ENCODE data around the gene CDH15. TPM values are rescaled to one million over a fixed set of nuclear protein-coding genes. Genes with fewer than 3 reads are reported as not detected.

CDH15 gene
- total and polyA plus RNA-seq, 9 of the 15 experiments (the other 6 are each of a cell fraction or from before 2014, with no cell fraction given): 0.07 to 0.18 TPM; not detected in 7

- TF ChIP-seq, protein P1, sequence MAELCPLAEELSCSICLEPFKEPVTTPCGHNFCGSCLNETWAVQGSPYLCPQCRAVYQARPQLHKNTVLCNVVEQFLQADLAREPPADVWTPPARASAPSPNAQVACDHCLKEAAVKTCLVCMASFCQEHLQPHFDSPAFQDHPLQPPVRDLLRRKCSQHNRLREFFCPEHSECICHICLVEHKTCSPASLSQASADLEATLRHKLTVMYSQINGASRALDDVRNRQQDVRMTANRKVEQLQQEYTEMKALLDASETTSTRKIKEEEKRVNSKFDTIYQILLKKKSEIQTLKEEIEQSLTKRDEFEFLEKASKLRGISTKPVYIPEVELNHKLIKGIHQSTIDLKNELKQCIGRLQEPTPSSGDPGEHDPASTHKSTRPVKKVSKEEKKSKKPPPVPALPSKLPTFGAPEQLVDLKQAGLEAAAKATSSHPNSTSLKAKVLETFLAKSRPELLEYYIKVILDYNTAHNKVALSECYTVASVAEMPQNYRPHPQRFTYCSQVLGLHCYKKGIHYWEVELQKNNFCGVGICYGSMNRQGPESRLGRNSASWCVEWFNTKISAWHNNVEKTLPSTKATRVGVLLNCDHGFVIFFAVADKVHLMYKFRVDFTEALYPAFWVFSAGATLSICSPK (IDR thresholded peaks at IDR 0.05; ENCODE audit: borderline replicate concordance): no peak
- no peak for TF ChIP-seq E4F1 (CRISPR knock-in tag; IDR thresholded peaks at IDR 0.05; ENCODE audit: borderline replicate concordance)
- TF ChIP-seq TCF3 (CRISPR knock-in tag; IDR thresholded peaks at IDR 0.05): peak; percentile 90
- TF ChIP-seq SETDB1 (IDR thresholded peaks at IDR 0.05; ENCODE audit: low read length): no peak
- no peak for TF ChIP-seq ELF4 (CRISPR knock-in tag; IDR thresholded peaks at IDR 0.05)
- no peak for TF ChIP-seq RBM25 (IDR thresholded peaks at IDR 0.05; ENCODE audit: low read depth, low read length, severe bottlenecking)
- TF ChIP-seq SREBF1 (IDR thresholded peaks at IDR 0.05; ENCODE audit: borderline replicate concordance, low read depth, low read length): no peak
- TF ChIP-seq, protein P2, sequence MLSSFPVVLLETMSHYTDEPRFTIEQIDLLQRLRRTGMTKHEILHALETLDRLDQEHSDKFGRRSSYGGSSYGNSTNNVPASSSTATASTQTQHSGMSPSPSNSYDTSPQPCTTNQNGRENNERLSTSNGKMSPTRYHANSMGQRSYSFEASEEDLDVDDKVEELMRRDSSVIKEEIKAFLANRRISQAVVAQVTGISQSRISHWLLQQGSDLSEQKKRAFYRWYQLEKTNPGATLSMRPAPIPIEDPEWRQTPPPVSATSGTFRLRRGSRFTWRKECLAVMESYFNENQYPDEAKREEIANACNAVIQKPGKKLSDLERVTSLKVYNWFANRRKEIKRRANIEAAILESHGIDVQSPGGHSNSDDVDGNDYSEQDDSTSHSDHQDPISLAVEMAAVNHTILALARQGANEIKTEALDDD (IDR thresholded peaks at IDR 0.05): peak; percentile 55; the same call in 1 of the 2 replicates
- 0 out of 2 replicates have a peak, but pooled peaks have one; percentile 35 for TF ChIP-seq HDAC2 (IDR thresholded peaks at IDR 0.05)
- no peak for TF ChIP-seq ZNF561 (CRISPR knock-in tag; conservative IDR thresholded peaks at IDR 0.05)
- TF ChIP-seq ZNF12 (CRISPR knock-in tag; IDR thresholded peaks at IDR 0.05): no peak
- TF ChIP-seq, protein P3, sequence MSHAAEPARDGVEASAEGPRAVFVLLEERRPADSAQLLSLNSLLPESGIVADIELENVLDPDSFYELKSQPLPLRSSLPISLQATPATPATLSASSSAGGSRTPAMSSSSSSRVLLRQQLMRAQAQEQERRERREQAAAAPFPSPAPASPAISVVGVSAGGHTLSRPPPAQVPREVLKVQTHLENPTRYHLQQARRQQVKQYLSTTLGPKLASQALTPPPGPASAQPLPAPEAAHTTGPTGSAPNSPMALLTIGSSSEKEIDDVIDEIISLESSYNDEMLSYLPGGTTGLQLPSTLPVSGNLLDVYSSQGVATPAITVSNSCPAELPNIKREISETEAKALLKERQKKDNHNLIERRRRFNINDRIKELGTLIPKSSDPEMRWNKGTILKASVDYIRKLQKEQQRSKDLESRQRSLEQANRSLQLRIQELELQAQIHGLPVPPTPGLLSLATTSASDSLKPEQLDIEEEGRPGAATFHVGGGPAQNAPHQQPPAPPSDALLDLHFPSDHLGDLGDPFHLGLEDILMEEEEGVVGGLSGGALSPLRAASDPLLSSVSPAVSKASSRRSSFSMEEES (CRISPR knock-in tag; IDR thresholded peaks at IDR 0.05): no peak
- no peak for TF ChIP-seq ARID2 (IDR thresholded peaks at IDR 0.05)
- peak in 1 of 2 experiments; percentile 82; a peak in 3 of 4 replicates for TF ChIP-seq RCOR1 (IDR thresholded peaks at IDR 0.05; ENCODE audit: borderline replicate concordance in 1 of 2, low read depth in 2 of 2, low read length in 2 of 2)
- no peak for TF ChIP-seq CBX1 (IDR thresholded peaks at IDR 0.05; ENCODE audit: low read depth)
- no peak for TF ChIP-seq MYBL2 (IDR thresholded peaks at IDR 0.05; ENCODE audit: low read depth)
- no peak for TF ChIP-seq MYBL2 (CRISPR knock-in tag; IDR thresholded peaks at IDR 0.05; ENCODE audit: borderline replicate concordance)
These were observed 47.8 kb downstream of the CDH15 start (continued) for GRCh38 chr16:89219365-89219764.

Data from K562 (cell line).